Smooth muscle cell (in vitro differentiated cells): ENCODE measurements around the gene SYTL2. TPM values are rescaled to one million over a fixed set of nuclear protein-coding genes. Genes with fewer than 3 reads are reported as not detected.
"Not testable (repeated sequence)": the region's sequence is repeated elsewhere in the genome, so short reads cannot be mapped to it uniquely, and the experiment has no call there.

ENCODE experiments used
- DNase-seq: peaks from one replicate; lab custom pipeline; 2025; ENCODE audit not compliant: unreplicated experiment; lab: John Stamatoyannopoulos, UW
- H2AFZ ChIP-seq: fragments of 200-600 bp; sonication (generic); 2 replicates; pipeline ENCODE4 v1.6.0; 2016; ENCODE audit warnings: antibody characterized with exemption, low read depth, mild to moderate bottlenecking
- H3F3A ChIP-seq: fragments of 200-600 bp; sonication (generic); 2 replicates; pipeline ENCODE4 v1.6.0; 2017; ENCODE audit warnings: antibody characterized with exemption, low read depth
- H3K27ac ChIP-seq: fragments of 200-600 bp; sonication (generic); 2 replicates; pipeline ENCODE4 v1.5.1; 2016; ENCODE audit warnings: low read depth, mild to moderate bottlenecking
- H3K27me3 ChIP-seq: fragments of 200-600 bp; sonication (generic); 2 replicates; pipeline ENCODE4 v1.6.1; 2016; ENCODE audit warnings: low read depth, mild to moderate bottlenecking
- H3K36me3 ChIP-seq: fragments of 200-600 bp; sonication (generic); 2 replicates; pipeline ENCODE4 v1.5.1; 2016; ENCODE audit warnings: low read depth
- H3K4me1 ChIP-seq: fragments of 200-600 bp; sonication (generic); 2 replicates; pipeline ENCODE4 v1.5.1; 2016; ENCODE audit warnings: low read depth
- H3K4me2 ChIP-seq: fragments of 200-600 bp; sonication (generic); 2 replicates; pipeline ENCODE4 v1.6.0; 2016; ENCODE audit warnings: mild to moderate bottlenecking
- H3K4me3 ChIP-seq: fragments of 200-600 bp; sonication (generic); 2 replicates; pipeline ENCODE4 v1.5.1; 2016; ENCODE audit warnings: mild to moderate bottlenecking
- H3K79me2 ChIP-seq: fragments of 200-600 bp; sonication (generic); 2 replicates; pipeline ENCODE4 v1.6.0; 2016; ENCODE audit warnings: low read depth, mild to moderate bottlenecking
- H3K9ac ChIP-seq: fragments of 200-600 bp; sonication (generic); 2 replicates; pipeline ENCODE4 v1.6.0; 2016; ENCODE audit warnings: low read depth
- H3K9me3 ChIP-seq: fragments of 200-600 bp; sonication (generic); replicated peaks from 2 replicates; pipeline ENCODE4 v1.5.1; 2016; ENCODE audit warnings: low read depth
- H4K20me1 ChIP-seq: fragments of 200-600 bp; sonication (generic); 2 replicates; pipeline ENCODE4 v1.6.0; 2016; ENCODE audit warnings: low read depth
- WGBS: methylation state at CpG from one replicate; pipeline ENCODE4 v1.1.7; 2016; ENCODE audit warnings: low lambda C conversion rate; 5-methylcytosine and 5-hydroxymethylcytosine counted together
- polyA plus RNA-seq: library from polyadenylated mRNA; unstranded; fragments of >200 nt; fragmentation: Nextera tagmentation; extraction: Ambion mirVana; gene quantifications from 2 replicates; pipeline ENCODE4 v1.2.1, GENCODE V29; 2016
- total RNA-seq: library from RNA; depleted of rRNA; stranded (reverse); fragments of >200 nt; gene quantifications from 2 replicates; pipeline ENCODE4 v1.2.3, GENCODE V29; 2014
- TF ChIP-seq, protein P1 (sequence below): fragments of 200-600 bp; sonication (generic); IDR thresholded peaks from 2 replicates; pipeline ENCODE4 v1.5.1; 2017; ENCODE audit warnings: borderline replicate concordance, mild to moderate bottlenecking, antibody characterized with exemption; ENCODE audit not compliant: insufficient read depth, poor library complexity, severe bottlenecking

SYTL2 gene, protein sequence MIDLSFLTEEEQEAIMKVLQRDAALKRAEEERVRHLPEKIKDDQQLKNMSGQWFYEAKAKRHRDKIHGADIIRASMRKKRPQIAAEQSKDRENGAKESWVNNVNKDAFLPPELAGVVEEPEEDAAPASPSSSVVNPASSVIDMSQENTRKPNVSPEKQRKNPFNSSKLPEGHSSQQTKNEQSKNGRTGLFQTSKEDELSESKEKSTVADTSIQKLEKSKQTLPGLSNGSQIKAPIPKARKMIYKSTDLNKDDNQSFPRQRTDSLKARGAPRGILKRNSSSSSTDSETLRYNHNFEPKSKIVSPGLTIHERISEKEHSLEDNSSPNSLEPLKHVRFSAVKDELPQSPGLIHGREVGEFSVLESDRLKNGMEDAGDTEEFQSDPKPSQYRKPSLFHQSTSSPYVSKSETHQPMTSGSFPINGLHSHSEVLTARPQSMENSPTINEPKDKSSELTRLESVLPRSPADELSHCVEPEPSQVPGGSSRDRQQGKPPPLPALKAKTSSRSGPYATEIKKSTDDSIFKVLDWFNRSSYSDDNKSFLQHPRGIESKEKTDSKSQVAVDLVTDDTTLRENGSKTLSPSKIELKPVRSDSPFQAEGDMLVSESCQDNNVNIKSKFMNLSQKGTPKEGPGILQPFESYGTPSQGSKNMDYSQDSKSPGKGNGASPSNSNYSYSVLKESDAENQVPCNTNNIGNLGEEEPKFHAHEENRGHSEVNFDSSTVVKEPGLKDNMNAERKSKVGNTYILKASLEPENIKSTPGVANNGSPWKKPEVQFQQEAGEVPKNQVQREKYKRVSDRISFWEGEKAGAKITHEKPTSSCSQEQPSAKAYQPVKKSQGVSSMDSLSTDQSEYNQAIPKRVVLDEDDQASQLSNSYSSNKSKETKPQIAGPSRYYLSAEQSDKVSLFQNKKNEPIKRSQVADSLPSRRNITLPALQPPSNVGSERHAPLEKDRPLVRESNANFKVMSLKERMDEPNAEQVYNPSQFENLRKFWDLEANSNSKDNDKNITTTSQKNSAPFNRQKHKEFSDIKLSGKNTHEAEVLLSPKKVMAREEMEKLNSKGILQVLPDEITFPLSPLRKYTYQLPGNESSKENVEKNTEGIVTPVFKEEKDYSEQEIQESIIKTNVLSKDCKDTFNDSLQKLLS (N-terminal part only)
- total RNA-seq (50.7 and 73.0 TPM in 2 replicates), polyA plus RNA-seq (7.2 and 10.4 TPM in 2 replicates)

DNA sequence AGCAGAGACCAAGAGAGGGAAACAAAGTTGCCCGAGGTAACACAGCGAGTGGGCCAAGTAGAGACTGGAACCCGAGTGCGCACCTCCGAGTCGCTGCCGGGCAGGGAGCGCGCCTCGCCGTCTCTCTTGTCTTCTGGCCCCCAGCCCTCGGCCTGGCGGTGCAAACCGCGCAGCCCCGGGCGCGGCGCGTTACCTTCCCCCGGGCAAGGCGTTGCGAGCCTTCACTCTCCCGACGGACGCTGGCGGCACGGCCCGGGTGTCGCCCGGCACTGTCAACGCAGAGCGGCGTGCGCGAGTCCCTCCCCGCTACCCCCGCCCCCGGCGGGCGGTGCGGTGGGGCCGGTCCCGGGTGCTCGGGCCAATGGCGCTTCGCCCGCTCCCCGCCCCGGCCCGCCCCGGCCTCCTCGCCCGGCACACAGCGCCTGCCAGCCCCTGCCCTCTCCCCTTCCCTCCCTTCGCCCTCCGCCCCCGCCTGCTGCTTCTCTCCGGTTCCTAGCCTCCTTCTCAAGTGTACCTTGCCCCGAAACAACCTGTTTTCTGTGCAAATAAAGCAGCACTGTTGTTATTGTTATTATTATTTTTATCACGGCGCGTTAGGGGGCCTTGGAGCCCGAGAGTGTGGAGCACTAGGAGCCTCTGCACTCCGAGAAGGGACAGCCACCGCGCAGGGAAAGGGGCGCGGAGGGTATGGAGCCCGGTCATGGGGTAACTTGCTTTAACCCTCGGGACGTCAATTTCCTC, at the start of gene SYTL2:
Gene SYTL2 (minus strand): TSS at position 271 of the 741 bp plus-strand sequence. CDS start 53,416 bp downstream, outside the sequence.
- Histone ChIP-seq H2AFZ (peak within 1 kb of the TSS; percentile 79), H3K4me2 (peak within 1 kb of the TSS; percentile 96), H3F3A (no peaks in the 10 kb centered on the region), H3K36me3 (no peaks in the 10 kb centered on the region), H3K79me2 (no peaks in the 10 kb centered on the region), H3K9ac (no peak within 1 kb of the TSS), H3K9me3 (no peaks in the 10 kb centered on the region), H3K4me3 (peak within 1 kb of the TSS; percentile 64), H3K4me1 (peaks cover 8% of the 10 kb centered on the region), H4K20me1 (no peaks in the 10 kb centered on the region), H3K27ac (no peak within 1 kb of the TSS), H3K27me3 (peaks cover 7% of the 10 kb centered on the region)
- 1% methylated on average over 46 of the region's 72 CpGs for WGBS
- TF ChIP-seq, protein P1, sequence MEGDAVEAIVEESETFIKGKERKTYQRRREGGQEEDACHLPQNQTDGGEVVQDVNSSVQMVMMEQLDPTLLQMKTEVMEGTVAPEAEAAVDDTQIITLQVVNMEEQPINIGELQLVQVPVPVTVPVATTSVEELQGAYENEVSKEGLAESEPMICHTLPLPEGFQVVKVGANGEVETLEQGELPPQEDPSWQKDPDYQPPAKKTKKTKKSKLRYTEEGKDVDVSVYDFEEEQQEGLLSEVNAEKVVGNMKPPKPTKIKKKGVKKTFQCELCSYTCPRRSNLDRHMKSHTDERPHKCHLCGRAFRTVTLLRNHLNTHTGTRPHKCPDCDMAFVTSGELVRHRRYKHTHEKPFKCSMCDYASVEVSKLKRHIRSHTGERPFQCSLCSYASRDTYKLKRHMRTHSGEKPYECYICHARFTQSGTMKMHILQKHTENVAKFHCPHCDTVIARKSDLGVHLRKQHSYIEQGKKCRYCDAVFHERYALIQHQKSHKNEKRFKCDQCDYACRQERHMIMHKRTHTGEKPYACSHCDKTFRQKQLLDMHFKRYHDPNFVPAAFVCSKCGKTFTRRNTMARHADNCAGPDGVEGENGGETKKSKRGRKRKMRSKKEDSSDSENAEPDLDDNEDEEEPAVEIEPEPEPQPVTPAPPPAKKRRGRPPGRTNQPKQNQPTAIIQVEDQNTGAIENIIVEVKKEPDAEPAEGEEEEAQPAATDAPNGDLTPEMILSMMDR: no peak
- peak; percentile 18 for DNase-seq

DNA sequence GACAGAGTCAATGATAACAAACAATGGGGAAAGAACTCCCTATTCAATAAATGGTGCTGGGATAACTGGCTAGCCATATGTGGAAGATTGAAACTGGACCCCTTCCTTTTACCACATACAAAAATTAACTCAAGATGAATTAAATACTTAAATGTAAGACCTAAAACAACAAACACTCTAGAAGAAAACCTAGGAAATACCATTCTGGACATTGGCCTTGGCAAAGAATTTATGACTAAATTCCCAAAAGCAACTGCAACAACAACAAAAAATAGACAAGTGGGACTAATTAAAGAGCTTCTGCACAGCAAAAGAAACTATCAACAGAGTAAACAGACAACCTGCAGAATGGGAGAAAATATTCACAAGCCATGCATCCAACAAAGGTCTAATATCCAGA, 48.6 kb upstream of the SYTL2 start:
- not testable (repeated sequence) for H3K4me2 ChIP-seq, H4K20me1 ChIP-seq, H3K36me3 ChIP-seq, H3K27me3 ChIP-seq, H2AFZ ChIP-seq, H3K9me3 ChIP-seq, H3K9ac ChIP-seq, DNase-seq, H3K79me2 ChIP-seq, H3K27ac ChIP-seq, H3F3A ChIP-seq, H3K4me1 ChIP-seq, H3K4me3 ChIP-seq

DNA sequence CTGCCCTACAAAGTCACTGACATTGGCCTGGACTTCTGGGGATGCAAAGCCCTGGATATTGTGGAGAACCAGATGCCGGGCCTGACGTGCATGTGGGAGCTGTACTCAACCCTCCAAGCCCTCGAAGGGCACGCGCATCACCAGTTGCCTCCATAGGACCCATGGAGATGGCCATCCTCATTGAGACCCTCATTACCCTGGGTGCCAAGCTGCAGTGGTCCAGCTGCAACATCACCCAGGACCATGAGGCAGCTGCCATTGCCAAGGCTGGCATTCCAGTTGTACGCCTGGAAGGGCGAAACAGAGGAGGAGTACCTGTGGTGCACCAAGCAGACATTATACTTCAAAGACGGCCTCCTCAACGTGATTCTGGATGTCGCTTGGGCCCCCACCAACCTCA, 46.2 kb upstream of the SYTL2 start:
- Histone ChIP-seq H3K79me2 (no peaks in the 10 kb centered on the region), H3F3A (no peaks in the 10 kb centered on the region), H2AFZ (no peak overlapping the region), H3K27me3 (no peaks in the 10 kb centered on the region), H3K27ac (no peak overlapping the region), H3K4me2 (no peak overlapping the region), H3K9ac (no peak overlapping the region), H3K36me3 (no peaks in the 10 kb centered on the region), H3K4me1 (peaks cover 16% of the 10 kb centered on the region), H3K9me3 (no peaks in the 10 kb centered on the region), H3K4me3 (no peak overlapping the region), H4K20me1 (no peaks in the 10 kb centered on the region)
- 98% methylated on average over 10 of the region's 10 CpGs for WGBS
- DNase-seq: no peak
- TF ChIP-seq, protein P1: no peak
